H9 (cell line): ENCODE measurements around the gene CFL1. TPM values are rescaled to one million over a fixed set of nuclear protein-coding genes. Genes with fewer than 3 reads are reported as not detected.
A peak's percentile ranks its signal among the peaks of the same experiment; 100 is the strongest.

Source experiments
- DNase-seq: peaks from one replicate; pipeline ENCODE4 v3.0.0-alpha.2; 2017
- H2AFZ ChIP-seq: one replicate; pipeline ENCODE4 v1.6.1; 2013; ENCODE audit warnings: mild to moderate bottlenecking, low read length, control low read depth, moderate library complexity
- H2AK5ac ChIP-seq: 2 replicates; pipeline ENCODE4 v1.6.1; 2013; ENCODE audit warnings: low read length, control low read depth, mixed read lengths; ENCODE audit not compliant: insufficient read length
- H2BK120ac ChIP-seq: one replicate; pipeline ENCODE4 v1.6.1; 2013; ENCODE audit warnings: low read depth, mild to moderate bottlenecking, low read length, control low read depth, inconsistent platforms; ENCODE audit not compliant: poor library complexity, severe bottlenecking
- H2BK12ac ChIP-seq: 2 replicates; pipeline ENCODE4 v1.6.1; 2013; ENCODE audit warnings: low read length, control low read depth, mixed read lengths, low read depth; ENCODE audit not compliant: insufficient read length
- H2BK15ac ChIP-seq: 2 replicates; pipeline ENCODE4 v1.6.1; 2013; ENCODE audit warnings: low read depth, low read length, control low read depth
- H2BK20ac ChIP-seq: one replicate; pipeline ENCODE4 v1.6.1; 2013; ENCODE audit warnings: low read depth, mild to moderate bottlenecking, low read length, control low read depth, inconsistent platforms; ENCODE audit not compliant: poor library complexity, severe bottlenecking
- H2BK5ac ChIP-seq: 2 replicates; pipeline ENCODE4 v1.6.1; 2013; ENCODE audit warnings: low read length, control low read depth, mixed read lengths; ENCODE audit not compliant: insufficient read length
- H3K14ac ChIP-seq: 2 replicates; pipeline ENCODE4 v1.6.1; 2013; ENCODE audit warnings: low read length, control low read depth; ENCODE audit not compliant: insufficient read depth
- H3K18ac ChIP-seq: 2 replicates; pipeline ENCODE4 v1.6.1; 2013; ENCODE audit warnings: low read depth, mild to moderate bottlenecking, mixed read lengths, low read length, control low read depth; ENCODE audit not compliant: insufficient read length
- H3K23ac ChIP-seq: 2 replicates; pipeline ENCODE4 v1.6.1; 2013; ENCODE audit warnings: low read length, control low read depth, mixed read lengths, low read depth; ENCODE audit not compliant: insufficient read length
- H3K23me2 ChIP-seq: 2 replicates; pipeline ENCODE4 v1.6.1; 2013; ENCODE audit warnings: low read depth, mild to moderate bottlenecking, mixed read lengths, low read length, control low read depth; ENCODE audit not compliant: insufficient read length, poor library complexity, severe bottlenecking
- H3K27ac ChIP-seq: 2 replicates; pipeline ENCODE4 v1.5.1; 2013; ENCODE audit warnings: low read length, control low read depth, mixed read lengths, low read depth; ENCODE audit not compliant: insufficient read length
- H3K27me3 ChIP-seq: 2 replicates; pipeline ENCODE4 v1.6.1; 2013; ENCODE audit warnings: low read length, control low read depth, inconsistent platforms; ENCODE audit not compliant: insufficient read depth
- H3K4ac ChIP-seq: 2 replicates; pipeline ENCODE4 v1.6.1; 2013; ENCODE audit warnings: low read depth, mild to moderate bottlenecking, control low read depth, inconsistent platforms, low read length, moderate library complexity
- H3K4me1 ChIP-seq: 2 replicates; pipeline ENCODE4 v1.6.1; 2013; ENCODE audit warnings: low read length, control low read depth, inconsistent platforms; ENCODE audit not compliant: insufficient read depth
- H3K4me2 ChIP-seq: 2 replicates; pipeline ENCODE4 v1.6.1; 2013; ENCODE audit warnings: low read length, control low read depth, mixed read lengths; ENCODE audit not compliant: insufficient read length, insufficient read depth
- H3K56ac ChIP-seq: 2 replicates; pipeline ENCODE4 v1.6.1; 2013; ENCODE audit warnings: low read depth, mild to moderate bottlenecking, mixed read lengths, low read length, control low read depth; ENCODE audit not compliant: insufficient read length
- H3K79me1 ChIP-seq: 2 replicates; pipeline ENCODE4 v1.6.1; 2013; ENCODE audit warnings: low read depth, mild to moderate bottlenecking, moderate library complexity, low read length, control low read depth, inconsistent platforms; ENCODE audit not compliant: insufficient read depth, poor library complexity, severe bottlenecking
- H3K79me2 ChIP-seq: 2 replicates; pipeline ENCODE4 v1.6.1; 2013; ENCODE audit warnings: low read length, control low read depth, inconsistent platforms; ENCODE audit not compliant: insufficient read depth
- H3K9ac ChIP-seq: 2 replicates; pipeline ENCODE4 v1.6.1; 2013; ENCODE audit warnings: low read length, control low read depth, mixed read lengths; ENCODE audit not compliant: insufficient read length; ENCODE audit errors: extremely low read depth
- H3K9me3 ChIP-seq: one replicate; pipeline ENCODE4 v1.6.1; 2013; ENCODE audit warnings: low read depth, low read length, inconsistent platforms; ENCODE audit not compliant: control insufficient read depth
- H3T11ph ChIP-seq: one replicate; pipeline ENCODE4 v1.6.1; 2013; ENCODE audit warnings: mild to moderate bottlenecking, low read length, control low read depth, inconsistent platforms
- H4K20me1 ChIP-seq: one replicate; pipeline ENCODE4 v1.6.1; 2013; ENCODE audit not compliant: control insufficient read depth, insufficient read length, insufficient read depth
- H4K5ac ChIP-seq: 2 replicates; pipeline ENCODE4 v1.6.1; 2013; ENCODE audit warnings: low read depth, mild to moderate bottlenecking, mixed read lengths, low read length, control low read depth; ENCODE audit not compliant: insufficient read length
- H4K8ac ChIP-seq: replicated peaks from 2 replicates; pipeline ENCODE4 v1.6.1; 2013; ENCODE audit warnings: low read length, control low read depth, mixed read lengths, low read depth; ENCODE audit not compliant: insufficient read length
- H4K91ac ChIP-seq: 2 replicates; pipeline ENCODE4 v1.6.1; 2013; ENCODE audit warnings: low read depth, mild to moderate bottlenecking, moderate library complexity, mixed read lengths, low read length, control low read depth; ENCODE audit not compliant: insufficient read length
- H3K27ac Mint-ChIP-seq, 3 experiments: 2 replicates in 2 of 3; 3 replicates in 1 of 3; pipeline ENCODE4 v1.8.0; 2020 to 2021; ENCODE audit warnings: mixed read lengths in 3 of 3, mild to moderate bottlenecking in 1 of 3, moderate library complexity in 1 of 3
- H3K27me3 Mint-ChIP-seq: 2 replicates; pipeline ENCODE4 v1.8.0; 2021; ENCODE audit warnings: low read depth, mild to moderate bottlenecking, moderate library complexity, mixed read lengths
- H3K36me3 Mint-ChIP-seq, 3 experiments: 2 replicates in 2 of 3; 3 replicates in 1 of 3; pipeline ENCODE4 v1.8.0; 2020 to 2021; ENCODE audit warnings: low read depth in 3 of 3, mixed read lengths in 3 of 3; ENCODE audit not compliant: insufficient read depth in 1 of 3
- H3K4me1 Mint-ChIP-seq, 2 experiments: 2 replicates each; pipeline ENCODE4 v1.8.0; 2020; ENCODE audit warnings: mixed read lengths in 2 of 2
- H3K4me3 Mint-ChIP-seq, 2 experiments: 2 replicates in 1 of 2; 3 replicates in 1 of 2; pipeline ENCODE4 v1.8.0; 2020 to 2021; ENCODE audit warnings: mild to moderate bottlenecking in 2 of 2, mixed read lengths in 2 of 2, moderate library complexity in 1 of 2
- H3K9me3 Mint-ChIP-seq, 2 experiments: 2 replicates in 1 of 2; 3 replicates in 1 of 2; pipeline ENCODE4 v1.8.0; 2020; ENCODE audit warnings: mild to moderate bottlenecking in 2 of 2, mixed read lengths in 2 of 2, moderate library complexity in 1 of 2
- CTCF ChIP-seq: fragments of 200-600 bp; sonication (generic); conservative IDR thresholded peaks from 3 replicates; pipeline ENCODE4 v1.8.0; 2021; ENCODE audit warnings: antibody characterized with exemption, mild to moderate bottlenecking
- WGBS: extraction: QIAGEN DNeasy Blood & Tissue Kit; methylation state at CpG from one replicate; pipeline ENCODE4 v1.1.7; 2013; ENCODE audit warnings: missing lambda C conversion rate, low lambda C conversion rate, mixed read lengths; ENCODE audit not compliant: insufficient read length; ENCODE audit errors: extremely low coverage; 5-methylcytosine and 5-hydroxymethylcytosine counted together
- total RNA-seq: library from RNA; stranded (reverse); gene quantifications from 2 replicates; pipeline ENCODE4 v1.2.1, GENCODE V29; 2021

The CFL1 gene
- total RNA-seq, 1 experiment from 2014 or later: 1,107 TPM

- peaks cover 8% of the 10 kb centered on the region for H3K23me2 ChIP-seq
- H3K56ac ChIP-seq: no peak overlapping the region
- WGBS: no CpG with 5 or more reads among the region's 54 CpGs
These were observed 15.6 kb upstream of the CFL1 start for GRCh38 chr11:65873318-65874156.

More at GRCh38 chr11:65873318-65874156, 15.6 kb upstream of the CFL1 start:
- no peaks in the 10 kb centered on the region for H3K9me3 ChIP-seq
- Mint-ChIP-seq H3K27ac (no peak overlapping the region), H3K27me3 (peaks cover 20% of the 10 kb centered on the region), H3K36me3 (no peaks in the 10 kb centered on the region), H3K4me3 (peak overlapping the region; percentile 76 to 90), H3K9me3 (no peaks in the 10 kb centered on the region; a peak in 2 of 5 replicates), H3K4me1 (peaks cover 7 to 8% of the 10 kb centered on the region in 2 experiments)
- H4K8ac ChIP-seq: no peak overlapping the region
- H3T11ph ChIP-seq: no peak overlapping the region
- H3K9ac ChIP-seq: no peak overlapping the region
- H3K23ac ChIP-seq: no peak overlapping the region
- no peak overlapping the region for H2AK5ac ChIP-seq
- H2BK15ac ChIP-seq: no peak overlapping the region
- H3K4me2 ChIP-seq: peak overlapping the region; percentile 91
- H3K4ac ChIP-seq: no peak overlapping the region
- H2BK5ac ChIP-seq: no peak overlapping the region
- no peaks in the 10 kb centered on the region for H3K79me1 ChIP-seq
- no peaks in the 10 kb centered on the region for H3K79me2 ChIP-seq
- H2BK120ac ChIP-seq: no peak overlapping the region
- H3K14ac ChIP-seq: no peak overlapping the region
- H2BK12ac ChIP-seq: no peak overlapping the region
- peaks cover 3% of the 10 kb centered on the region; the same call in 1 of the 2 replicates for H3K27me3 ChIP-seq
- no peaks in the 10 kb centered on the region for H4K20me1 ChIP-seq
- TF ChIP-seq CTCF: no peak
- H2AFZ ChIP-seq: no peak overlapping the region
- DNase-seq: peak; percentile 96
- H2BK20ac ChIP-seq: no peak overlapping the region
- no peaks in the 10 kb centered on the region for H3K4me1 ChIP-seq
- H4K5ac ChIP-seq: no peak overlapping the region
- no peak overlapping the region for H3K27ac ChIP-seq
- H4K91ac ChIP-seq: no peak overlapping the region
- H3K18ac ChIP-seq: peak overlapping the region; percentile 36
